Measurements from ENCODE around the gene ACVRL1. TPM values are rescaled to one million over a fixed set of nuclear protein-coding genes. Genes with fewer than 3 reads are reported as not detected.
"Not testable (repeated sequence)": the region's sequence is repeated elsewhere in the genome, so short reads cannot be mapped to it uniquely, and the experiment has no call there.

Gene ACVRL1
- total and polyA plus RNA-seq, 2 donors (not counting 1 experiment from before 2014, with no cell fraction given) = not detected

- intact Hi-C loops (cut with micrococcal nuclease); H3K27me3 ChIP-seq (replicated peaks in 1 of 4; ENCODE audit: control extremely low read depth in 1 of 4, control insufficient read depth in 3 of 4, insufficient read depth in 4 of 4, low read length in 3 of 4); DNase-seq; H3K9me3 Mint-ChIP-seq (ENCODE audit: insufficient read depth); H3K79me2 ChIP-seq (ENCODE audit: control insufficient read depth, insufficient read depth, low read length); H4K20me1 ChIP-seq (ENCODE audit: control insufficient read depth, insufficient read depth, low read length, poor library complexity, severe bottlenecking); ATAC-seq (ENCODE audit: low read depth); H3K36me3 ChIP-seq (replicated peaks in 1 of 2; ENCODE audit: control extremely low read depth in 1 of 2, control insufficient read depth in 1 of 2, extremely low read depth in 1 of 2, insufficient read depth in 2 of 2, low read length in 1 of 2); H3K27me3 Mint-ChIP-seq: not testable (repeated sequence)
- H3K9me3 ChIP-seq (ENCODE audit: control extremely low read depth in 1 of 3, control insufficient read depth in 2 of 3, insufficient read depth in 1 of 3, low read length in 2 of 3) = peaks cover 0 to 23% (median 0%) of the 10 kb centered on the region in 3 donors
- H3K27ac Mint-ChIP-seq = peak overlapping the region; percentile 61
- H3K4me3 ChIP-seq (ENCODE audit: control extremely low read depth in 1 of 5, extremely low read depth in 1 of 5, insufficient read depth in 1 of 5, low read depth in 2 of 5, low read length in 4 of 5) = peak overlapping the region in 4 of 5 experiments; percentile 15 to 43 (median 25)
- peaks cover 12% of the 10 kb centered on the region for H3K4me1 Mint-ChIP-seq
- H2AFZ ChIP-seq (ENCODE audit: insufficient read depth, low read depth, low read length, poor library complexity, severe bottlenecking) = peak overlapping the region; percentile 69
- peak overlapping the region in 1 of 2 donors; percentile 47 for H3K27ac ChIP-seq (ENCODE audit: low read length in 2 of 2)
- H3K4me1 ChIP-seq (ENCODE audit: control insufficient read depth in 2 of 2, insufficient read depth in 2 of 2, low read length in 2 of 2) = peaks cover 5 to 19% of the 10 kb centered on the region in 2 donors
- H3K9ac ChIP-seq (ENCODE audit: low read length) = peak overlapping the region; percentile 36
- H3K4me2 ChIP-seq (replicated peaks; ENCODE audit: low read depth, low read length, poor library complexity, severe bottlenecking) = peak overlapping the region; percentile 44
- CTCF ChIA-PET = interaction anchor here (0.6 to 1.4 kb wide), 5 partner anchors 11 to 140 kb away, joined by 3 to 8 read pairs (median 5); no protein-coding TSS in a partner anchor
- 92% methylated on average over 6 of the region's 10 CpGs for WGBS (ENCODE audit: insufficient coverage)
- POLR2A ChIA-PET = interaction anchor here (0.7 kb wide), 1 partner anchor 608 kb away, joined by 3 read pairs; no protein-coding TSS in a partner anchor
- peak overlapping the region; percentile 49 for H3K4me3 Mint-ChIP-seq
These were observed 21.8 kb upstream of the ACVRL1 start for GRCh38 chr12:51885294-51886020.

- peaks cover 8% of the 10 kb centered on the region for H3K9me3 Mint-ChIP-seq (ENCODE audit: insufficient read depth)
- peak overlapping the region; percentile 61 for H3K27ac Mint-ChIP-seq
- H3K27me3 ChIP-seq (replicated peaks in 1 of 4; ENCODE audit: control extremely low read depth in 1 of 4, control insufficient read depth in 3 of 4, insufficient read depth in 4 of 4, low read length in 3 of 4) = peaks cover 0 to 5% (median 0%) of the 10 kb centered on the region in 4 experiments
- POLR2A ChIA-PET = interaction anchor here (0.7 kb wide), 1 partner anchor 608 kb away, joined by 3 read pairs; no protein-coding TSS in a partner anchor
- H3K4me3 Mint-ChIP-seq = peak overlapping the region; percentile 49
- peak overlapping the region in 1 of 2 donors; percentile 47 for H3K27ac ChIP-seq (ENCODE audit: low read length in 2 of 2)
- H3K36me3 ChIP-seq (replicated peaks in 1 of 2; ENCODE audit: control extremely low read depth in 1 of 2, control insufficient read depth in 1 of 2, extremely low read depth in 1 of 2, insufficient read depth in 2 of 2, low read length in 1 of 2) = no peaks in the 10 kb centered on the region
- TF ChIP-seq EZH2 (IDR thresholded peaks at IDR 0.05; ENCODE audit: borderline replicate concordance, insufficient read depth, low read depth, low read length, poor library complexity, severe bottlenecking) (no peak), CTCF (IDR thresholded peaks at IDR 0.05) (no peak)
- WGBS (ENCODE audit: insufficient coverage) = 60% methylated on average over 8 of the region's 10 CpGs
- peaks cover 5 to 19% of the 10 kb centered on the region in 2 donors for H3K4me1 ChIP-seq (ENCODE audit: control insufficient read depth in 2 of 2, insufficient read depth in 2 of 2, low read length in 2 of 2)
- peaks cover 0 to 22% (median 0%) of the 10 kb centered on the region in 3 donors for H3K9me3 ChIP-seq (ENCODE audit: control extremely low read depth in 1 of 3, control insufficient read depth in 2 of 3, insufficient read depth in 1 of 3, low read length in 2 of 3)
- no peaks in the 10 kb centered on the region for H3K79me2 ChIP-seq (ENCODE audit: control insufficient read depth, insufficient read depth, low read length)
- peaks cover 12% of the 10 kb centered on the region for H3K4me1 Mint-ChIP-seq
- DNase-seq (peak; percentile 73), ATAC-seq (ENCODE audit: low read depth) (peak; percentile 84)
- H4K20me1 ChIP-seq (ENCODE audit: control insufficient read depth, insufficient read depth, low read length, poor library complexity, severe bottlenecking) = no peaks in the 10 kb centered on the region
- H3K4me3 ChIP-seq (ENCODE audit: control extremely low read depth in 1 of 5, extremely low read depth in 1 of 5, insufficient read depth in 1 of 5, low read depth in 2 of 5, low read length in 4 of 5) = peak overlapping the region in 4 of 5 experiments; percentile 15 to 43 (median 25)
- H3K4me2 ChIP-seq (replicated peaks; ENCODE audit: low read depth, low read length, poor library complexity, severe bottlenecking) = peak overlapping the region; percentile 44
- peaks cover 3% of the 10 kb centered on the region for H3K27me3 Mint-ChIP-seq
- H3K9ac ChIP-seq (ENCODE audit: low read length) = peak overlapping the region; percentile 36
- peak overlapping the region; percentile 69 for H2AFZ ChIP-seq (ENCODE audit: insufficient read depth, low read depth, low read length, poor library complexity, severe bottlenecking)
- intact Hi-C loops (cut with micrococcal nuclease) = no loop called here
- CTCF ChIA-PET = interaction anchor here (0.6 to 1.4 kb wide), 6 partner anchors 11 to 139 kb away, joined by 3 to 8 read pairs (median 4); no protein-coding TSS in a partner anchor
These were observed 21.1 kb upstream of the ACVRL1 start for GRCh38 chr12:51886021-51886710.

Measured in B cell (primary cell).